NB4 (cell line): ENCODE results near the gene SLC11A1.

Experiments
- DNase-seq: peaks from one replicate; pipeline ENCODE4 v3.0.0; 2010; ENCODE audit warnings: low read depth
- H3K4me3 ChIP-seq: one replicate; pipeline ENCODE4 v1.5.1; 2011; ENCODE audit warnings: mild to moderate bottlenecking, low read depth, low read length, moderate library complexity
- MYC ChIP-seq: IDR thresholded peaks from 2 replicates; pipeline ENCODE4 v1.6.1; 2011; ENCODE audit warnings: low read depth, low read length
- POLR2A ChIP-seq: IDR thresholded peaks from 2 replicates; pipeline ENCODE4 v1.6.1; 2011; ENCODE audit warnings: mild to moderate bottlenecking; ENCODE audit not compliant: insufficient read length; ENCODE audit errors: extremely low read depth
- TF ChIP-seq, protein P1 (sequence below): IDR thresholded peaks from 2 replicates; pipeline ENCODE4 v1.6.1; 2011; ENCODE audit warnings: low read depth, low read length
- TF ChIP-seq, protein P2 (sequence below): IDR thresholded peaks from one replicate; pipeline ENCODE4 v1.5.1; 2012; ENCODE audit warnings: low read depth, low read length

Gene SLC11A1

DNA sequence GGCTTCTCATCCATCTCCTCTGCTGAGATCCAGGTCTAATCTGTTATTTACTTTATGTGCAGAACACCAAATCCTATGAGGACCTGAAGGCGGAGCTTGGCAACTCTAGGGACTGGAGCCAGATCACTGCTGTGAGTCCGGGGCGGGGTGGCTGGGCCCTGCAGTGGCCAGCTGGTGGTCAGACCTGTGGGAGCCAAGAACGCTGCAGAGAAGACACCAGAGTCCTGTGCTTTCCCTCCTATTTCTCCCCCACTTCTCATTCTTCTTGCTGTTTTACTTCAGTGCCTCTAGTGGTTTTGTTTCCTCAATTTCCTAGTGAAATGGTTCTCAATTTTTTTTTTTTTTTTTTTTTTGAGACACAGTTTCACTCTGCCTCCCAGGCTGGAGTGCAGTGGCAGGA is 56.5 kb downstream of the SLC11A1 start:
- TF ChIP-seq, protein P1, sequence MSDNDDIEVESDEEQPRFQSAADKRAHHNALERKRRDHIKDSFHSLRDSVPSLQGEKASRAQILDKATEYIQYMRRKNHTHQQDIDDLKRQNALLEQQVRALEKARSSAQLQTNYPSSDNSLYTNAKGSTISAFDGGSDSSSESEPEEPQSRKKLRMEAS, result no peak
- TF ChIP-seq MYC (no peak), POLR2A (no peak)
- TF ChIP-seq, protein P2, sequence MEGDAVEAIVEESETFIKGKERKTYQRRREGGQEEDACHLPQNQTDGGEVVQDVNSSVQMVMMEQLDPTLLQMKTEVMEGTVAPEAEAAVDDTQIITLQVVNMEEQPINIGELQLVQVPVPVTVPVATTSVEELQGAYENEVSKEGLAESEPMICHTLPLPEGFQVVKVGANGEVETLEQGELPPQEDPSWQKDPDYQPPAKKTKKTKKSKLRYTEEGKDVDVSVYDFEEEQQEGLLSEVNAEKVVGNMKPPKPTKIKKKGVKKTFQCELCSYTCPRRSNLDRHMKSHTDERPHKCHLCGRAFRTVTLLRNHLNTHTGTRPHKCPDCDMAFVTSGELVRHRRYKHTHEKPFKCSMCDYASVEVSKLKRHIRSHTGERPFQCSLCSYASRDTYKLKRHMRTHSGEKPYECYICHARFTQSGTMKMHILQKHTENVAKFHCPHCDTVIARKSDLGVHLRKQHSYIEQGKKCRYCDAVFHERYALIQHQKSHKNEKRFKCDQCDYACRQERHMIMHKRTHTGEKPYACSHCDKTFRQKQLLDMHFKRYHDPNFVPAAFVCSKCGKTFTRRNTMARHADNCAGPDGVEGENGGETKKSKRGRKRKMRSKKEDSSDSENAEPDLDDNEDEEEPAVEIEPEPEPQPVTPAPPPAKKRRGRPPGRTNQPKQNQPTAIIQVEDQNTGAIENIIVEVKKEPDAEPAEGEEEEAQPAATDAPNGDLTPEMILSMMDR, result no peak
- DNase-seq, result no peak

DNA sequence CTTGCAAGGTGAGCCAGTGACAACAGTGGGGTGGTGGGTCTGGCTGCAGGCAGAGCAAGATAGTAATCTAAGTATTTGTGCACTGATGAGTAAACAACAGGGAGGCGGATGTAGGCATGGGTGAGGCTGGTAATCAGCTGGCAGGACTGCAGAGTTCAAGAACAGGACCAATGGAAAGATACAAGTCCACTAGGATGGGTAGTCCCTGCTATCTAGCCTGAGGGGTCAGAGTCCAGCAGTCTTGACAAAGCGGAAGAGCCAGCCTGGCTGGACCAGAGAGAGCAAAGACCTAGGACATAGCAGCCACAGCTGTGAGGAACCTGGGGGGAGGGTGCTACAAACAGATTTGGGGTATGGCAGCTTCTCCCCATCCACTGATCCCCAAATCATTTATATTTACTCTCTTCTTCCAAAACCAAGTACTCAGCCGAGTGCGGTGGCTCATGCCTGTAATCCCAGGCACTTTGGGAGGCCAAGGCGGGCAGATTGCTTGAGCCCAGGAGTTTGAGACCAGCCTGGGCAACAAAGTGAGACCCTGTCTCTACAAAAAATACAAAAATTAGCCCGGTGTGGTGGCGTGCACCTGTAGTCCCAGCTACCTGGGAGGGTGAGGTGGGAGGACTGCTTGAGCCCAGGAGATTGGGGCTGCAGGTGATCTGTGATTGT is 62.8 kb downstream of the SLC11A1 start:
- TF ChIP-seq POLR2A (no peak), MYC (no peak)
- TF ChIP-seq, protein P1, result no peak
- TF ChIP-seq, protein P2, result no peak
- H3K4me3 ChIP-seq, result no peak overlapping the region
- DNase-seq, result no peak

More for the DNA sequence above, 56.5 kb downstream of the SLC11A1 start:
- H3K4me3 ChIP-seq, result no peak overlapping the region

DNA sequence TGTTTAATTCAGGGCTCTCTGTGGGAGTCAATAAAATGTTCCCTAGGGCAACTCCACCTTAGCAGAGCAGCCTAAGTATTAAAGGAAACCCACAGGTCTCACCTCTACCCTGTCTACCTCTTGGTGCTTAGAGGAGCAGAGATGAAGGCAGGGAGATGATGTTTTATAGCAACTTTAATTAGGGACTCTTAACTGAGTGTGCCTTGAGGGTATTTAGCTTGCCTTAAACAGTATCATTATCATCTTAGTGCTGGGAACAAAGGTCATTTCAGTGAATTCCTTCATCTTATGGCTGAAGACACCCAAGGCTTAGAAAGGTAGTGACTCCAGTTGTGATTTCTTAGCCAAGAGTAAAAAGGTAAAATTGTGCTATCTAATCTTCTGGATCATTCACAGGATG is 63.5 kb downstream of the SLC11A1 start:
- H3K4me3 ChIP-seq, result no peak overlapping the region
- TF ChIP-seq, protein P2, result no peak
- TF ChIP-seq, protein P1, result no peak
- TF ChIP-seq POLR2A, result no peak
- no peak for TF ChIP-seq MYC
- DNase-seq, result no peak
